ENCODE results near the gene ASH1L.
"Not testable (repeated sequence)": the region's sequence is repeated elsewhere in the genome, so short reads cannot be mapped to it uniquely, and the experiment has no call there.

The ASH1L gene

GRCh38 chr1:155562581-155563376, at the start of gene ASH1L:
Gene ASH1L, minus strand, starts transcription at chr1:155562803. Its CDS starts 41,284 bp downstream, at chr1:155521519.
- no peak for FAIRE-seq
- DNase-seq (ENCODE audit: low spot score) = peak; percentile 83

GRCh38 chr1:155610257-155610647, 47.6 kb upstream of the ASH1L start:
- DNase-seq (ENCODE audit: low spot score); FAIRE-seq: not testable (repeated sequence)

GRCh38 chr1:155609515-155610256, 47.1 kb upstream of the ASH1L start, which contains the start of gene MSTO1:
Gene MSTO1, plus strand, starts transcription at chr1:155610218. Its CDS starts 31 bp downstream, at chr1:155610249.
- FAIRE-seq (peak; percentile 52), DNase-seq (ENCODE audit: low spot score) (peak; percentile 95)

- FAIRE-seq = no peak
- no peak for DNase-seq (ENCODE audit: low spot score)
These were observed 46.3 kb upstream of the ASH1L start for GRCh38 chr1:155608888-155609225.

- no peak for DNase-seq (ENCODE audit: low spot score)
These were observed 45.1 kb upstream of the ASH1L start for GRCh38 chr1:155607708-155608107.

GRCh38 chr1:155599828-155600572, 37.4 kb upstream of the ASH1L start:
- not testable (repeated sequence) for FAIRE-seq; DNase-seq (ENCODE audit: low spot score)

More at GRCh38 chr1:155607708-155608107, 45.1 kb upstream of the ASH1L start:
- no peak for FAIRE-seq

GRCh38 chr1:155598842-155599331, 36.3 kb upstream of the ASH1L start:
- DNase-seq (ENCODE audit: low spot score) (no peak), FAIRE-seq (no peak)

GRCh38 chr1:155596864-155597263, 34.3 kb upstream of the ASH1L start:
- FAIRE-seq (no peak), DNase-seq (ENCODE audit: low spot score) (no peak)

- not testable (repeated sequence) for DNase-seq (ENCODE audit: low spot score); FAIRE-seq
These were observed 33.4 kb upstream of the ASH1L start for GRCh38 chr1:155595877-155596474.

- no peak for FAIRE-seq
These were observed 29.2 kb upstream of the ASH1L start for GRCh38 chr1:155591770-155592169.

GRCh38 chr1:155590516-155591247, 28.1 kb upstream of the ASH1L start:
- not testable (repeated sequence) for FAIRE-seq

More at GRCh38 chr1:155591770-155592169, 29.2 kb upstream of the ASH1L start:
- peak; percentile 31 for DNase-seq (ENCODE audit: low spot score)

GRCh38 chr1:155589282-155589681, 26.7 kb upstream of the ASH1L start:
- FAIRE-seq; DNase-seq (ENCODE audit: low spot score): not testable (repeated sequence)

More at GRCh38 chr1:155590516-155591247, 28.1 kb upstream of the ASH1L start:
- DNase-seq (ENCODE audit: low spot score) = not testable (repeated sequence)

- FAIRE-seq = not testable (repeated sequence)
These were observed 21.2 kb upstream of the ASH1L start for GRCh38 chr1:155583846-155584245.

GRCh38 chr1:155575608-155576007, 13.0 kb upstream of the ASH1L start:
- FAIRE-seq; DNase-seq (ENCODE audit: low spot score): not testable (repeated sequence)

More at GRCh38 chr1:155583846-155584245, 21.2 kb upstream of the ASH1L start:
- DNase-seq (ENCODE audit: low spot score) = not testable (repeated sequence)

- DNase-seq (ENCODE audit: low spot score) (no peak), FAIRE-seq (no peak)
These were observed 11.5 kb upstream of the ASH1L start for GRCh38 chr1:155574077-155574476.

GRCh38 chr1:155570593-155570990, 8.0 kb upstream of the ASH1L start:
- DNase-seq (ENCODE audit: low spot score) (no peak), FAIRE-seq (no peak)

GRCh38 chr1:155569988-155570592, 7.5 kb upstream of the ASH1L start:
- no peak for DNase-seq (ENCODE audit: low spot score)

GRCh38 chr1:155563377-155564022, 897 bp upstream of the ASH1L start:
- DNase-seq (ENCODE audit: low spot score); FAIRE-seq: not testable (repeated sequence)

More at GRCh38 chr1:155569988-155570592, 7.5 kb upstream of the ASH1L start:
- no peak for FAIRE-seq

Data from RCC 7860 (cell line).